MCF 10A (cell line): Measurements from ENCODE around the gene RGP1. TPM values are rescaled to one million over a fixed set of nuclear protein-coding genes. Genes with fewer than 3 reads are reported as not detected.
A peak's percentile ranks its signal among the peaks of the same experiment; 100 is the strongest.

Source experiments
- BruUV-seq: library from RNA; stranded (reverse); fragments of 400-500 nt; replicated peaks from 2 replicates; lab custom pipeline; 2021; lab: Mats Ljungman, UMichigan
- CTCF ChIA-PET: fragments of 300-600 bp; sonication (Branson Sonifier 250); formaldehyde crosslinking; extraction: SDS; loops from one replicate; lab custom pipeline; 2021; ENCODE audit warnings: antibody characterized with exemption, inconsistent platforms; lab: Yijun Ruan, JAX
- POLR2A ChIA-PET: fragments of 300-600, 350-650 bp; sonication (Branson Sonifier 250); formaldehyde crosslinking; extraction: SDS; loops from one replicate; lab custom pipeline; 2020; ENCODE audit warnings: antibody characterized with exemption, inconsistent platforms; lab: Yijun Ruan, JAX
- DNase-seq: peaks from one replicate; pipeline ENCODE4 v3.0.0-alpha.2; 2018; ENCODE audit not compliant: unreplicated experiment
- H3K27ac Mint-ChIP-seq: one replicate; pipeline ENCODE4 v1.8.0; 2022; ENCODE audit warnings: mild to moderate bottlenecking, low read depth, mixed read lengths; ENCODE audit not compliant: unreplicated experiment
- H3K27me3 Mint-ChIP-seq: one replicate; pipeline ENCODE4 v1.8.0; 2022; ENCODE audit warnings: mixed read lengths; ENCODE audit not compliant: insufficient read depth, unreplicated experiment
- H3K36me3 Mint-ChIP-seq: one replicate; pipeline ENCODE4 v1.8.0; 2022; ENCODE audit warnings: mild to moderate bottlenecking, moderate library complexity, mixed read lengths; ENCODE audit not compliant: insufficient read depth, unreplicated experiment
- H3K4me1 Mint-ChIP-seq: one replicate; pipeline ENCODE4 v1.8.0; 2022; ENCODE audit warnings: mixed read lengths; ENCODE audit not compliant: insufficient read depth, unreplicated experiment
- H3K4me3 Mint-ChIP-seq: one replicate; pipeline ENCODE4 v1.8.0; 2022; ENCODE audit warnings: mild to moderate bottlenecking, moderate library complexity, mixed read lengths; ENCODE audit not compliant: unreplicated experiment
- H3K9me3 Mint-ChIP-seq: one replicate; pipeline ENCODE4 v1.8.0; 2022; ENCODE audit warnings: mixed read lengths; ENCODE audit not compliant: unreplicated experiment
- intact Hi-C: fragments of 100-400 bp; cut with micrococcal nuclease; formaldehyde crosslinking; loops from 2 replicates; pipeline ENCODE4 v1.14.1; 2022
- total RNA-seq: library from RNA; stranded (reverse); gene quantifications from 2 replicates; pipeline ENCODE4 v1.2.3, GENCODE V29; 2022
- TF ChIP-seq, protein P1 (sequence below): fragments of 200-600 bp; IDR thresholded peaks from one replicate; pipeline ENCODE4 v1.8.0; 2022; ENCODE audit warnings: antibody characterized with exemption, mild to moderate bottlenecking; ENCODE audit not compliant: unreplicated experiment

RGP1 gene
- total RNA-seq, 1 experiment from 2014 or later, result 35.8 TPM

DNA sequence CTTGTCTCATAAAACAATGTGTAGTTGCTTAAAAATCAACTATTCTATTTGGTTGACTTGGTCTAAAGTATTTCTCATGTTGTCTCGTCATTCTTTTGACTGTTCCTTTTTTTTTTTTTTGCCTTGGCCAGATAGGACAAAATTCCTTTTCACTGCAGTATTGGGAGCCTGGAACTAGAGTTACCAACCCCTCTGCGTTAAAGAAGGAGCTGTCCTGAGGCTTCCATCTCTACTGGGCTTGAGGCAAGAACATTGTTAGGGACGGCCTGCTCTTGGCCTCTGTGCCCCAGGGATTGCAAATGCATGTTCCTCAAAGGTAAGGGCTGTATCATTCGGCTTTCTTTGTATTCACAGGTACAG lies 40.9 kb downstream of the RGP1 start:
- BruUV-seq, result no TSS peak
- TF ChIP-seq, protein P1, sequence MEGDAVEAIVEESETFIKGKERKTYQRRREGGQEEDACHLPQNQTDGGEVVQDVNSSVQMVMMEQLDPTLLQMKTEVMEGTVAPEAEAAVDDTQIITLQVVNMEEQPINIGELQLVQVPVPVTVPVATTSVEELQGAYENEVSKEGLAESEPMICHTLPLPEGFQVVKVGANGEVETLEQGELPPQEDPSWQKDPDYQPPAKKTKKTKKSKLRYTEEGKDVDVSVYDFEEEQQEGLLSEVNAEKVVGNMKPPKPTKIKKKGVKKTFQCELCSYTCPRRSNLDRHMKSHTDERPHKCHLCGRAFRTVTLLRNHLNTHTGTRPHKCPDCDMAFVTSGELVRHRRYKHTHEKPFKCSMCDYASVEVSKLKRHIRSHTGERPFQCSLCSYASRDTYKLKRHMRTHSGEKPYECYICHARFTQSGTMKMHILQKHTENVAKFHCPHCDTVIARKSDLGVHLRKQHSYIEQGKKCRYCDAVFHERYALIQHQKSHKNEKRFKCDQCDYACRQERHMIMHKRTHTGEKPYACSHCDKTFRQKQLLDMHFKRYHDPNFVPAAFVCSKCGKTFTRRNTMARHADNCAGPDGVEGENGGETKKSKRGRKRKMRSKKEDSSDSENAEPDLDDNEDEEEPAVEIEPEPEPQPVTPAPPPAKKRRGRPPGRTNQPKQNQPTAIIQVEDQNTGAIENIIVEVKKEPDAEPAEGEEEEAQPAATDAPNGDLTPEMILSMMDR, result no peak
- H3K4me3 Mint-ChIP-seq, result no peak overlapping the region
- intact Hi-C loops, result loop anchor here (1.0 to 10.0 kb wide), 5 partner anchors 25 to 235 kb away; partner anchors contain the start of genes HINT2 and HRCT1
- peaks cover 15% of the 10 kb centered on the region for H3K36me3 Mint-ChIP-seq
- no peaks in the 10 kb centered on the region for H3K27me3 Mint-ChIP-seq
- no peaks in the 10 kb centered on the region for H3K4me1 Mint-ChIP-seq
- no peak overlapping the region for H3K27ac Mint-ChIP-seq
- no peaks in the 10 kb centered on the region for H3K9me3 Mint-ChIP-seq
- ChIA-PET CTCF (interaction anchor here (0.6 to 3.8 kb wide), 51 partner anchors 8 to 265 kb away, joined by 3 to 63 read pairs (median 6); partner anchors contain the start of genes HINT2 and SPAG8), POLR2A (interaction anchor here (0.6 to 1.5 kb wide), 10 partner anchors 8 to 280 kb away, joined by 3 to 6 read pairs (median 3); partner anchors contain the start of genes HRCT1 and SPAG8)
- no peak for DNase-seq

DNA sequence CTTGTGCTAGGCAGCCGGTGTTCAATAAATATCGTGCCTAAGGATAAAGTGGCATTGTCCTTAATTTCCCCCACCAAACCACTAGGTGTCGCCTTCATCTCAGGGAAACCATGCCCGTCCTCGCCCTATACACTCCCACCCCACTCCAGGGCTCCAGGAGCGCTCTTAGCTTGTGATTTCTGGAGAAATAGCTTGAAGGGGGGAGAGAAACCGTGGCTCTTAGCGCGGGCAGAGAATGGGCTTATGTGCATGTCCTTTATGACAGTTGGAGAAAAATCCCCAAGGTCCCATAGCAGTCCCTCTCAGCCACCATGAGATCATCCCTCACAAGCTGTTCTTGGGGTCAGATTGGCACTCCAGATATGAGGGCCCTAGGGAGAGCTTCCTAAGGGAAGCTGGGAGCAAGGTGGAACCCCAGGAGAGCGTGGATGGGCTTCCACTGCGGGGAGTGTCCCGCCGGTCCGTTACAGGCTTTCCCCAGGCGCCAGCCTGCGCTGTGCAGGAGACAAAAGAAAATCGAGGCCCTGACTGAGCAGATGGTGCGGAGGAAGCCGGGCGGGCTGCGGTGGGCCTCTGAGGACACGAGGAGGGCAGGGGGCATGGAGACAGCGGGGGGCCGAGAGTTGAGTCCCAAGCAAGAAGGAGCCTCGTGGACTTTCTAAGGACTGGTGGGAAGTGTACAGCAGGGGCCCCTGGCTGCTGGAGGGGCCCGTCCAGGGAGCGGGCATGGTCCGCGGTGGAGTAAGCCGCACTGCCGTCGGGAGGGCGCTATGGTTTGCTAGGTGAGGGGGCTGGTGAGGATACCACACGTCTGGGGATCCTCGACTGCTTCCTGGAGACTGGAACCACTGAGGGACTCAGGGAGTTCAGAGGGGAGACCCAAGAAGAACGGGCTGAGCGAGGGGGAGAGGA lies 41.6 kb downstream of the RGP1 start:
- no peaks in the 10 kb centered on the region for H3K27me3 Mint-ChIP-seq
- DNase-seq, result peak; percentile 78
- BruUV-seq, result no TSS peak
- H3K36me3 Mint-ChIP-seq, result peaks cover 15% of the 10 kb centered on the region
- no peaks in the 10 kb centered on the region for H3K9me3 Mint-ChIP-seq
- TF ChIP-seq, protein P1, result peak; percentile 69
- peaks cover 6% of the 10 kb centered on the region for H3K4me1 Mint-ChIP-seq
- ChIA-PET CTCF (interaction anchor here (0.6 to 3.8 kb wide), 58 partner anchors 8 to 1689 kb away, joined by 3 to 63 read pairs (median 5); partner anchors contain the start of genes HINT2 and SPAG8), POLR2A (interaction anchor here (0.6 to 1.5 kb wide), 9 partner anchors 8 to 280 kb away, joined by 3 to 6 read pairs (median 3); partner anchors contain the start of genes HRCT1 and SPAG8)
- intact Hi-C loops, result loop anchor here (1.0 to 10.0 kb wide), 5 partner anchors 25 to 234 kb away; partner anchors contain the start of genes HINT2 and HRCT1
- H3K27ac Mint-ChIP-seq, result no peak overlapping the region
- H3K4me3 Mint-ChIP-seq, result no peak overlapping the region

DNA sequence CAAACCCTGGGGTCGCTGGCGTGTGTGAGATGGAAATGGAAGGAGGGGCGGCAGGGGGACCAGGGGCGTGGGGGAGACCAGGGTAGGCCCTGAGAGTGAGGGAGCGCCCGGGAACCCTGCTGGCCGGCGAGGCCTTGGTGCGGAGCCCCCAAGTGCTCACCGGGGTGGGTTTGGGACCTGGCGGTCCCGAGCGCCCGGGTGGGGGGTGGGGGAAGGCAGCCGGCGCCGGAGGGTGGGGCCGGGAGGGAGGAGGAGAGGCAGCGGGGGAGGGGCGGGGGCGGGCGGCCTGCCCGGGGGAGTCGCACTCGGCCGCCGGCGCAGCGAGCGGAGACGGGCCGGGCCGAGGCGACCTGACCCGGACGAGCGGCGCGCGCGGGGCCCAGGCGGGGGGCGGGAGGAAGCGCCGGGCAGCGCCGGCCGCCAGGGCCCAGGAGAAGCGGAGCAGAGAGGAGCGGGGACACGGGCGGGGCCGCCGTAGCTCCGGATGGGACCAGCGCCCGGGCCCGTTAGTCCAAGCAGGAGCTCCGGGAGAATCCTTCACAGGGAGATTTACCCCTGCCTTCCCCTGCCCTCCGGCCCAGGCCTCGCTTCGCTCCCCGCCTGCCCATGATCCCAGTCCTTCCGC lies 42.3 kb downstream of the RGP1 start, which contains the start of gene NPR2:
Gene NPR2, plus strand, starts transcription at position 295 of the 625 bp plus-strand sequence. CDS start 818 bp downstream, outside the sequence.
- TF ChIP-seq, protein P1, result no peak
- Mint-ChIP-seq H3K27ac (no peak within 1 kb of the TSS), H3K9me3 (no peaks in the 10 kb centered on the region), H3K4me1 (peaks cover 9% of the 10 kb centered on the region), H3K4me3 (no peak within 1 kb of the TSS), H3K36me3 (peaks cover 9% of the 10 kb centered on the region), H3K27me3 (no peaks in the 10 kb centered on the region)
- ChIA-PET POLR2A (no interaction called here), CTCF (interaction anchor here (1.0 to 2.7 kb wide), 6 partner anchors 9 to 233 kb away, joined by 3 to 24 read pairs (median 4); no protein-coding TSS in a partner anchor)
- DNase-seq, result no peak
- intact Hi-C loops, result loop anchor here (2.0 to 10.0 kb wide), 2 partner anchors 115 to 233 kb away; partner anchors contain the start of gene HRCT1
- BruUV-seq, result no TSS peak
